8988T (cell line): ENCODE results near the gene DEK.
"Not testable (repeated sequence)": the region's sequence is repeated elsewhere in the genome, so short reads cannot be mapped to it uniquely, and the experiment has no call there.

ENCODE experiments used
- DNase-seq: peaks from one replicate; pipeline ENCODE4 v3.0.0; 2011

Gene DEK

GRCh38 chr6:18237167-18237566, 27.2 kb downstream of the DEK start:
- no peak for DNase-seq

- no peak for DNase-seq
Observed at GRCh38 chr6:18235524-18235923, 28.8 kb downstream of the DEK start.

DNA sequence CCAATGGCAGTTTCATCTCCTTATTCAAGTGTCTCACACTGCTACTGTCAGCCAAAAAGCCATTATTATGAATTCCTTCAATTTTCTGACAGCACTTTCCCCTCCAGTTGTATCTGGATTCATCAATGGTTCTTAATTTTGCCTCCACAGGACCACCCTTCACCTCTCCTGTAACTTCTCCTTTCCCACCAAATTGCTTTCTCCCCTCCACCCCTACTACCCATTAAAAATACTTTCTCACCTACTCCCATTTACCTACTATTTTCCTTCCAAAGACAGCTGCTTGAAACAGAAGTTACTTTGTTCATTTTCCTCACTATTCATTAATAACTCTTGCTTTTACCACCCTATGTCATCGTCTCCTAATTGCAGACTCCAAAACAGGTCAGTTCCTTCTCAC, 29.8 kb downstream of the DEK start:
- DNase-seq = no peak

GRCh38 chr6:18233770-18234169, 30.6 kb downstream of the DEK start:
- not testable (repeated sequence) for DNase-seq

DNA sequence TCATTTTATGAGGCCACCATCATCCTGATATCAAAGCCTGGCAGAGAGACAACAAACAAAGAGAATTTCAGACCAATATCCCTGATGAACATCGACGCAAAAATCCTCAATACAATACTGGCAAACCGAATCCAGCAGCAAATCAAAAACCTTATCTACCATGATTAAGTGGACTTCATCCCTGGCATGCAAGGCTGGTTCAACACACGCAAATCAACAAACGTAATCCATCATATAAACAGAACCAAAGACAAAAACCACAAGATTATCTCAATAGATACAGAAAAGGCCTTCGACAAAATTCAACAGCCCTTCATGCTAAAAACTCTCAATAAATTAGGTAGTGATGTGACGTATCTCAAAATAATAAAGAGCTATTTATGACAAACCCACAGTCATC, 32.5 kb downstream of the DEK start:
- not testable (repeated sequence) for DNase-seq

DNA sequence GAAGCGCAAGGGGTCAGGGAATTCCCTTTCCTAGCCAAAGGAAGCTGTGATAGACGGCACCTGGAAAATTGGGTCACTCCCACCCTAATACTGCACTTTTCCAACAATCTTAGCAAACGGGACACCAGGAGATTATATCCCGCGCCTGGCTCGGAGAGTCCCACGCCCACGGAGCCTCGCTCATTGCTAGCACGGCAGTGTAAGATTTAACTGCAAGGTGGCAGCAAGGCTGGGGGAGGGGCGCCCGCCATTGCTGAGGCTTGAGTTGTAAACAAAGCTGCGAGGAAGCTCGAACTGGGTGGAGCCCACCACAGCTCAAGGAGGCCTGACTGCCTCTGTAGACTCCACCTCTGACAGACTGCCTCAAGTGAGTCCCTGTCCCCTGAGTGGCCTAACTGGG, 35.7 kb downstream of the DEK start:
- not testable (repeated sequence) for DNase-seq

DNA sequence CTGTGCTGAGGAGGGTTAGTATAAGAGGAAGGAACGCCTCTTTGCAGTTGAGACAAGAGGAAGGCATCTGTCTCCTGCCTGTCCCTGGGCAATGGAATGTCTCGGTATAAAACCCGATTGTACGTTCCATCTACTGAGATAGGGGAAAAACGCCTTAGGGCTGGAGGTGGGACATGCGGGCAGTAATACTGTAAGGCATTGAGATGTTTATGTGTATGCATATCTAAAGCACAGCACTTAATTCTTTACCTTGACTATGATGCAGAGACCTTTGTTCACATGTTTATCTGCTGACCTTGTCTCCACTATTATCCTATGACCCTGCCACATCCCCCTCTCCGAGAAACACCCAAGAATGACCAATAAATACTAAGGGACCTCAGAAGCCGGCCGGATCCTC, 37.2 kb downstream of the DEK start:
- not testable (repeated sequence) for DNase-seq

DNA sequence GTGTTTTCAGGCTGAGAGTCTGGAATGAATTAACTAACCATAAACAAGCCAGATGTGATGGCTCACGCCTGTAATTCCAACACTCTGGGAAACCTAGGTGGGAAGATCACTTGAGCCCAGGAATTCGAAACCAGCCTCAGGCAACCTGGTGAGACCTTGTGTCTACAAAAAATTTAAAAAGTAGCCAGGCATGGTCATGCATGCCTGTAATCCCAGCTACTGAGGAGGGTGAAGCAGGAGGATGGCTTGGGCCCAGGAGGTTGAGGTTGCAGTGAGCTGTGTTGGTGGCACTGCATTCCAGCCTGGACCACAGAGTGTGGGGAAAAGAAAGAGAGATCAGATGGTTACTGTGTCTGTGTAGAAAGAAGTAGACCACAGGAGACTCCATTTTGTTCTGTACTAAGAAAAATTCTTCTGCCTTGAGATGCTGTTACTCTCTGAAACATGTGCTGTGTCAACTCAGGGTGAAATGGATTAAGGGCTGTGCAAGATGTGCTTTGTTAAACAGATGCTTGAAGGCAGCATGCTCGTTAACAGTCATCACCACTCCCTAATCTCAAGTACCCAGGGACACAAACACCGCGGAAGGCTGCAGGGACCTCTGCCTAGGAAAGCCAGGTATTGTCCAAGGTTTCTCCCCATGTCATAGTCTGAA, 37.8 kb downstream of the DEK start:
- DNase-seq = not testable (repeated sequence)

DNA sequence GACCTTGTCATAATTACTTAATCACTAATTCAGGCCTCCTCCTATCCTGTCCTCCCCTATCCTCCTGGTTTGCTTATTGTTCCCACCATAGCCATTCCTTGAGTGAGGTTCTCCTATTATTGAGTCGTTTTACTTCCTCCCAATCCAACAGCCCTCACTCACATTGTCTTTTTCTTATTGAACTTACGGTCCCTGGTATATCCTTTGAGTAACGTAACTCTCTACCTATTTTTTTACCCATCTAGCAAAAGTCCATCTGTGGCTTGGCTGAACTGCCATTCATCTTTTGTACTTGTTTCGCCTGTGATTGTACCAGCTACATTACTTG, 43.1 kb downstream of the DEK start:
- no peak for DNase-seq

GRCh38 chr6:18219591-18219990, 44.7 kb downstream of the DEK start:
- DNase-seq = no peak

- no peak for DNase-seq
Observed at GRCh38 chr6:18218233-18218632, 46.1 kb downstream of the DEK start.

DNA sequence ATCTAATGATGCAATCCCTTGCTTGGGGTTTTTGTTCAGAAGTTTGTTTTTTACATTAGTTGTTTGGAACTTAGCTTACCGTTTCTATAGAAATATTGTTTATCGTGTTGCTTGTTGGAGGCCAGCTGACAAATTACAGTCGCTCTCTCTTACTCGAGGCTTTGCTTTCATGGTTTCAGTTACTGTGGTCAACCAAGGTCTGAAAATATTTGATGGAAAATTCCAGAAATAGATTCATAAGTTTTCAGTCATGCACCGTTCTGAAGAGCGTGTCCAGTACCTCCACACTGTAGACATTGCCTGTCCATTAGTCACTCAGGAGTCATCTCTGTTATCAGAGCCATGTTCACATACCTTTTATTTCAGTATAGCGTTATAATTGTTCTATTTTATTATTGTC, 47.9 kb downstream of the DEK start:
- peak; percentile 26 for DNase-seq

DNA sequence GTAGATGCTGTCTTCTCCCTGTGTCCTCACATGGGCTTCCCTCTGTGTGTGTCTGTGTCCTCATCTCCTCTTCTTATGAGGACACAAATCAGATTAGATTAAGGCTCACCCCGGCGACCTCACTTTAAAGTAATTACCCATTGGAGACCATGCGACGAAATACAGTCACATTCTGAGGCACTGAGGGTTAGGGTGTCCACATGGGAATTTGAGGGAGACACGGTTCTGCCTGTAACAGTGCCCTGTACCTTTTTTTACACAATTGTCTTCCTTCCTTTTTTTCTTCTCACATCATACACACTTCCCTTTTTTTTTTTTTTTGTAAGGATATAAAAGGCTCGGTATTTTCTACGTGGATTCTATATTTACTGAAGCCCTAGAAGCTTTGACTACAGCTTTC, 48.9 kb downstream of the DEK start:
- no peak for DNase-seq

- no peak for DNase-seq
Observed at GRCh38 chr6:18214003-18214402, 50.3 kb downstream of the DEK start.

GRCh38 chr6:18213439-18213838, 50.9 kb downstream of the DEK start:
- DNase-seq = no peak

DNA sequence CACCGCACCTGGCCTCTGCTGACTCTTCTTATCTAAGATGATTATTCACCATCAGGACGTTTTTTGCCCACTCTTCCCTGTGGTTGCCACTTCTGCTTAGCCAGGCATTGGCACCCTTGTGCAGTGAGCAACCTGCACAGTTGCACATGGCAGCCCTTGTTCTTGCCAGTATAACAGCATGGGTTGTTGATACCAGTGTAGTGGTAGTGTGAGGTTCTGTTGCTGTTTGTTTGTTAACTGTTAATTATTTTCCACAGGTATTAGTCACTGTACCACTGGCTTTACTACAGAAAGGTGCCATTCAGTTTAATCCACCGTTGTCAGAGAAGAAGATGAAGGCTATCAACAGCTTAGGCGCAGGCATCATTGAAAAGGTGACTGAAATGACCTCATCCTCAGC, 52.1 kb downstream of the DEK start:
- no peak for DNase-seq

DNA sequence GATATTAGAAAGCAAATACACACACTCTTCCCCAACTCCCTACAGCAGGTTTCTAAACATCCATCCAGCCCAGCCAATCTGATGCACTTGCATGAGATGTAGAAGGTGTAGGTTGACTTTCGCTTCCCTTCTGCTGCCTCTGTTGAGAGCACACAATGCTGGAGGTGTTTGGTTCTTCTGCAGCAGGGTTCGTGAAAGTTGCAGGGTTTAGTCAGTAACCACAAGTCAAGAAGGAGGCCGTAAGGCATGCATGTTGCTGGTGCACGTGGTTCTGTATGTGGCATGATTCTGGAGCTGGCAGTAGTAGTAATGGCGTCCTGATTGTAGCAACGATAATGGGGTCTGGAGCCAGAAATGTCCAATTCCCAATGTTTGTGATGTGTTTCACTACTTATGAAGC, 53.0 kb downstream of the DEK start:
- no peak for DNase-seq

DNA sequence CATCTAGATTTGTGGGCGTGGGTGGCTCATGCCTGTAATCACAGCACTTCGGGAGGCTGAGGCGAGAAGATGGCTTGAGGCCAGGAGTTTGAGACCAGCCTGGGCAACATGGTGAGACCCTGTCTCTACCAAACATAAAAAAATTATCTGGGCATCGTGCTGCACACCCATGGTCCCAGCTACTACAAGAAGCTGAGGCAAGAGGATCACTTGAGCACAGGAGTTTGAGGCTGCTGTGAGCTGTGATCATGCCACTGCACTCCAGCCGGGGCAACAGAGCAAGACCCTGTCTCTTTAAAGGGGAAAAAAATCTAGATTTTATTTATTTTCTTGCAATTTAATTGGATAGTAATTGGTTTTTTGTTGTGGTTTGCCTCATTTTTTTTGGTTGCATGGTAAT, 53.6 kb downstream of the DEK start:
- no peak for DNase-seq

- DNase-seq = no peak
Observed at GRCh38 chr6:18209539-18210197, 54.7 kb downstream of the DEK start.

DNA sequence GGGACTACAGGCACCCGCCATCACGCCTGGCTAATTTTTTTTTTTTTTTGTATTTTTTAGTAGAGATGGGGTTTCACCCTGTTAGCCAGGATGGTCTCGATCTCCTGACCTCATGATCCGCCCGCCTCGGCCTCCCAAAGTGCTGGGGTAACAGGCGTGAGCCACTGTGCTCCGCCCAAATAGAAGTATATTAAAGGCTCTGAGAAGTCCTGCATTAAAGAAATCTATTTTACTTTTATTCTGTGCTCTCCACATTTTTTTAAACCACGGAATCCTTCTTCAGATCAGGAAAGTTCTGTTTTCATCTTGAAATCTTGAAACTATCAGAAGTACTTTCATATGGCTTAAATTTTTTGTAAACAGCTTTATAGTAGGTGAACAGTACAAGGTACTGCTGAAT, 55.6 kb downstream of the DEK start:
- not testable (repeated sequence) for DNase-seq

GRCh38 chr6:18207949-18208348, 56.4 kb downstream of the DEK start:
- no peak for DNase-seq

- DNase-seq = no peak
Observed at GRCh38 chr6:18207438-18207837, 56.9 kb downstream of the DEK start.

- no peak for DNase-seq
Observed at GRCh38 chr6:18206591-18206990, 57.7 kb downstream of the DEK start.

- no peak for DNase-seq
Observed at GRCh38 chr6:18204691-18205090, 59.6 kb downstream of the DEK start.

DNA sequence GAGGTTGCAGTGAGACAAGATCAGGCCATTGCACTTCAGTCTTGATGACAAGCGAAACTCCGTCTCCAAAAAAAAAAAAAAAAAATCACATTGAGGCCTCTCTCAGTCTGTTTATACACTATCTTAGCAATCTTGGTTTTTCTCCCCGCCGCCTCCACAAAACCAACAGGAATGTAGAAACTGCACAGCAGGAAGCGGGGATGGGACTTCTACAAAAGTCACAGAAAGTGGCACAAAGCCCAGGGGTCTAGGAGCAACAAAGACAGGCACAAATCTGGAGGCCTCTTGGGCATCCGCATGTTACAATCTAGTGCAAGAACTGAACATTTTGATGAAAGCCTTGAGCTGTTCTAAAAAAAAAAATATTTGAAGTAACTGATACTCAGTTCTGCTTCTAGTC, 60.5 kb downstream of the DEK start:
- DNase-seq = no peak
